Measurements from ENCODE around the gene FBF1.
A peak's percentile ranks its signal among the peaks of the same experiment; 100 is the strongest.

The FBF1 gene

GRCh38 chr17:75898791-75899190 lies 42.1 kb downstream of the FBF1 start:
- ATAC-seq: no peak
- Mint-ChIP-seq H3K36me3 (ENCODE audit: low read depth) (peaks cover 14% of the 10 kb centered on the region), H3K27me3 (no peaks in the 10 kb centered on the region), H3K4me1 (peaks cover 32% of the 10 kb centered on the region), H3K4me3 (no peak overlapping the region), H3K9me3 (no peaks in the 10 kb centered on the region), H3K27ac (no peak overlapping the region)
- DNase-seq: no peak

DNA sequence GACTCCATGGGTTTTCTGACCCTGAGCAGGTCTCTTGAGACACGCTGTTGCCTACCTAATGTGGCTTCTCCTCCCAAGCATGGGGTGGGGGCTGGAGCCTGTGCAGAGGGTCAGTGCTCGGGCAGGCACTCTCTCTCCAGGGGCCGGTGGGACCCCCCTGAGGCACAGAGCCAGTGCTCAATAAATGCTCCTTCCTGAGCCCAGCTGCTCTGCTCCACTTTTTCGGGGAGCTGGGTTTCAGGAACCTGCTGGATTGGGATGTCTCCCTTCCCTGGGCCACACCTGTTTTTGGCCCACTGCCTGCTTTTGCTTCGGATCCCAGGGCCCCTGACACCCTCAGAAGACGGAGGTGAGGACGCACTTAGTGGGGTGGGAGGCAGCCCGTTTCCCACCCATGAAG lies 42.8 kb downstream of the FBF1 start:
- no peak overlapping the region for H3K4me3 Mint-ChIP-seq
- DNase-seq (no peak), ATAC-seq (no peak)
- peaks cover 27% of the 10 kb centered on the region for H3K4me1 Mint-ChIP-seq
- H3K36me3 Mint-ChIP-seq (ENCODE audit: low read depth): peaks cover 14% of the 10 kb centered on the region
- no peaks in the 10 kb centered on the region for H3K27me3 Mint-ChIP-seq
- H3K9me3 Mint-ChIP-seq: no peaks in the 10 kb centered on the region
- H3K27ac Mint-ChIP-seq: no peak overlapping the region

DNA sequence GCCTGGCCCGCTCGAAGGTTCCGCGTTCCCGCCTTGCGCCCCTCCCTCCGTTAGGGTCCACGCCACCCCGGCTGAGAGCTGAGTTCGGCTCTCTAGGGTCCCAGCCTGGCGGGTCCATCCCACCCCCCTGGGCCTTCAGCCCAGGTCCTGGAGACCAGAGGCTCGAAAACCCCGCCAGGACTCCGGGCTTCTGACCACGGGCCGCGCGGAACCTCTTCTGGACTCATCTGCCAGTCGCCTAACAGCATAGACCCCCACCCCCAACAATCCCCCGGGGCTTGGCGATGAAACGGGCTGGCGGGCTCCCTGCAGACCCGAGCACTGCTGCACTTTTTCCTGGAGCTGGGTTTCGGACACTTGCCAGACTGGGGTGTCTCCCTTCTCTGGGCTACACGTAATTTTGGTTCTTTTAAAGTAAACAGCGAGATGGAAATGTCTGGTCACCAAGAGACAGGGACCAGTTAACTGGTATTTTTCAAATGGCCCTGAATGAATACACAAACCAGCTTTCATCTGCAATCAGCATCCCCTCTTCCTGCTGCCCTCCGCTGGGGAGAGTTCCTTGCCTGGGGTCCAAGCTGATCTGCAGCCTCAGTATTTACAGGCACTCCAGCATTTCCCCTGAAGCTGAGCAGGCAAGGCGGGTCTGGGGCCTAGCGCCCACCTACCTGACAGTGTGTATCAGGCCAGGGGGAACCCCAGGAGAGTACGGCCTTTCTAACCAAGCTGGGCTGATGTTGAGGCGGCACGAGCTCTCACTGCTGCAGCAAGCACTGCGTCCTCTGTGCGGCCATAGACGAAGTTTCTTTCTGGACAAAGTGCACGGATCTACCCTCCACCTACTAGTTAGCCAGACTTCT lies 43.5 kb downstream of the FBF1 start:
- peaks cover 14% of the 10 kb centered on the region for H3K36me3 Mint-ChIP-seq (ENCODE audit: low read depth)

GRCh38 chr17:75896415-75897159 lies 44.3 kb downstream of the FBF1 start, which contains the start of gene TRIM65:
Gene TRIM65, minus strand, starts transcription at chr17:75896951. Its CDS starts 14 bp downstream, at chr17:75896937.
- ATAC-seq (peak; percentile 78), DNase-seq (peak; percentile 85)
- peak within 1 kb of the TSS; percentile 93 for H3K27ac Mint-ChIP-seq
- no peaks in the 10 kb centered on the region for H3K9me3 Mint-ChIP-seq
- peaks cover 10% of the 10 kb centered on the region for H3K36me3 Mint-ChIP-seq (ENCODE audit: low read depth)
- H3K4me3 Mint-ChIP-seq: peak within 1 kb of the TSS; percentile 90
- peaks cover 23% of the 10 kb centered on the region for H3K4me1 Mint-ChIP-seq
- H3K27me3 Mint-ChIP-seq: no peaks in the 10 kb centered on the region

More for the DNA sequence above, 43.5 kb downstream of the FBF1 start:
- no peak for DNase-seq
- Mint-ChIP-seq H3K27ac (peak overlapping the region; percentile 66), H3K27me3 (no peaks in the 10 kb centered on the region), H3K4me1 (peaks cover 24% of the 10 kb centered on the region), H3K4me3 (peak overlapping the region; percentile 12), H3K9me3 (no peaks in the 10 kb centered on the region)
- ATAC-seq: no peak

GRCh38 chr17:75895370-75896155 lies 45.3 kb downstream of the FBF1 start:
- ATAC-seq (no peak), DNase-seq (no peak)
- Mint-ChIP-seq H3K27ac (peak overlapping the region; percentile 93), H3K36me3 (ENCODE audit: low read depth) (peaks cover 8% of the 10 kb centered on the region), H3K4me3 (peak overlapping the region; percentile 90), H3K4me1 (peaks cover 23% of the 10 kb centered on the region), H3K9me3 (no peaks in the 10 kb centered on the region), H3K27me3 (no peaks in the 10 kb centered on the region)

- no peak for DNase-seq
- Mint-ChIP-seq H3K4me1 (peaks cover 32% of the 10 kb centered on the region), H3K4me3 (no peak overlapping the region), H3K36me3 (ENCODE audit: low read depth) (peaks cover 10% of the 10 kb centered on the region), H3K27me3 (no peaks in the 10 kb centered on the region), H3K9me3 (no peaks in the 10 kb centered on the region), H3K27ac (peak overlapping the region; percentile 34)
- ATAC-seq: no peak
Measured at GRCh38 chr17:75894049-75894733, 46.7 kb downstream of the FBF1 start.

DNA sequence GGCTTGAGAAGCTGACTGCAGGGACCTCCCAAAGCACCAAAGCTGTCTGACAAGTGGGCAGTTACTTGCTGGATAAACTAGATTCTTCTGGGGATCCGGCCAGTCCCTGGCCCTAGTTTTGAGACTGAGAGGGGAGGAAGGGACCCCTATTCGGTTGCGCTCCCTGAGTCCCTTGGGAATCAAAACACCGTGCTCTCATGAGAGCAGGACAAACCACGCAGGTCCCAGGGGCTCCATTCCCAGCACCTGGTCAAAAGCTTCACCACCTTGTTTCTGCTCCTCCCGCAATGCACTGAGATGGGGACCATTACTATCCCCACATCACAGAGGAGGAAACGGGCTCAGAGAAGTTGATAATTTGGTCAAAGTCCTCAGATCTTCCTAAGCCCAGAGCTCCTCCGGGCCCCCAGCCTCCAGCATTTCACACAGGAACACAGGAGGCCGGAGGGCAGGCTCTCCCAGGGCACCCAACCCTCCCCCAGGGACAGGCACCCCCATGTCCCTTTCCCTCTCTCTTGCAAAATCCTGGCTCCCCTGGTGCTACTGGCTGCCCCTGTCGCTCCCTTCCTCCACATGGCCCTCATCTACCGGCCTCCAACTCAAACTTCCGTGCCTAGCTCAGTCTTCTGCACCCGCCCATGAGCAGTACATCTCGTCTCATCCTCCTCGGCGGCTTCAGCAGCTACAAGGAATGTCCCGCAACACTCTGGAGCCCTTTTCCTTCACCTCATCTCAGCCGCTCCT lies 47.4 kb downstream of the FBF1 start:
- peak overlapping the region; percentile 34 for H3K27ac Mint-ChIP-seq
- no peak overlapping the region for H3K4me3 Mint-ChIP-seq
- no peaks in the 10 kb centered on the region for H3K27me3 Mint-ChIP-seq
- peaks cover 32% of the 10 kb centered on the region for H3K4me1 Mint-ChIP-seq
- DNase-seq: no peak
- no peaks in the 10 kb centered on the region for H3K9me3 Mint-ChIP-seq
- no peak for ATAC-seq
- H3K36me3 Mint-ChIP-seq (ENCODE audit: low read depth): peaks cover 10% of the 10 kb centered on the region

GRCh38 chr17:75892556-75893224 lies 48.2 kb downstream of the FBF1 start:
- H3K27ac Mint-ChIP-seq: no peak overlapping the region

GRCh38 chr17:75891605-75892555 lies 49.0 kb downstream of the FBF1 start:
- Mint-ChIP-seq H3K4me1 (peaks cover 26% of the 10 kb centered on the region), H3K36me3 (ENCODE audit: low read depth) (peaks cover 10% of the 10 kb centered on the region), H3K4me3 (no peak overlapping the region), H3K9me3 (no peaks in the 10 kb centered on the region), H3K27me3 (no peaks in the 10 kb centered on the region), H3K27ac (no peak overlapping the region)
- no peak for ATAC-seq
- no peak for DNase-seq

More at GRCh38 chr17:75892556-75893224, 48.2 kb downstream of the FBF1 start:
- ATAC-seq (no peak), DNase-seq (no peak)
- Mint-ChIP-seq H3K27me3 (no peaks in the 10 kb centered on the region), H3K9me3 (no peaks in the 10 kb centered on the region), H3K4me3 (no peak overlapping the region), H3K4me1 (peaks cover 30% of the 10 kb centered on the region), H3K36me3 (ENCODE audit: low read depth) (peaks cover 10% of the 10 kb centered on the region)

- H3K27ac Mint-ChIP-seq: no peak overlapping the region
- H3K4me1 Mint-ChIP-seq: peaks cover 26% of the 10 kb centered on the region
- no peaks in the 10 kb centered on the region for H3K9me3 Mint-ChIP-seq
- H3K4me3 Mint-ChIP-seq: no peak overlapping the region
- ATAC-seq: no peak
- H3K36me3 Mint-ChIP-seq (ENCODE audit: low read depth): peaks cover 10% of the 10 kb centered on the region
- no peak for DNase-seq
- no peaks in the 10 kb centered on the region for H3K27me3 Mint-ChIP-seq
Measured at GRCh38 chr17:75891022-75891604, 49.7 kb downstream of the FBF1 start.

DNA sequence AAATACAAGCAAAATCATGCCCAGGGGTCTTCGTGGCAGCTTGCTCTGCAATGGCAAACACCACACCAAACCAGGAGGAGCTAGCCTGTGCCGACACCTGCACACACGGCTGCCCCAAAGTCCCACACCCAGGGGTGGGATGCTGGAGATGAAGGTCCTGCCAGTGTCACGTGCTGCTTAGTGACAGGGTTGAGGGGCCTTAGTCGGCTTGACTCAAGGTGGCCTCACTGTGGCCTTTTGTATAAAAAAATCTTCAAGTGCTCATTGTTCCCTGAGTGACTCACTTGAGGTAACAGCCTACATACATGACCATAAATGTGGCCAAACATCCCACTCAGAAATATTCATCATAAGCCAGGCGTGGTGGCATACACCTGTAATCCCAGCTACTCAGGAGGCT lies 51.4 kb downstream of the FBF1 start:
- Mint-ChIP-seq H3K4me1 (peaks cover 17% of the 10 kb centered on the region), H3K36me3 (ENCODE audit: low read depth) (peaks cover 2% of the 10 kb centered on the region), H3K4me3 (no peak overlapping the region), H3K27ac (peak overlapping the region; percentile 56), H3K9me3 (no peaks in the 10 kb centered on the region), H3K27me3 (no peaks in the 10 kb centered on the region)
- peak; percentile 74 for ATAC-seq
- DNase-seq: no peak

GRCh38 chr17:75888484-75888883 lies 52.4 kb downstream of the FBF1 start:
- H3K4me1 Mint-ChIP-seq: peaks cover 9% of the 10 kb centered on the region
- H3K27me3 Mint-ChIP-seq: no peaks in the 10 kb centered on the region
- H3K4me3 Mint-ChIP-seq: no peak overlapping the region
- no peaks in the 10 kb centered on the region for H3K9me3 Mint-ChIP-seq
- DNase-seq: no peak
- peaks cover 2% of the 10 kb centered on the region for H3K36me3 Mint-ChIP-seq (ENCODE audit: low read depth)
- no peak overlapping the region for H3K27ac Mint-ChIP-seq
- no peak for ATAC-seq
